ENCODE results near the gene SLC26A9. TPM values are rescaled to one million over a fixed set of nuclear protein-coding genes. Genes with fewer than 3 reads are reported as not detected.

Gene SLC26A9, protein sequence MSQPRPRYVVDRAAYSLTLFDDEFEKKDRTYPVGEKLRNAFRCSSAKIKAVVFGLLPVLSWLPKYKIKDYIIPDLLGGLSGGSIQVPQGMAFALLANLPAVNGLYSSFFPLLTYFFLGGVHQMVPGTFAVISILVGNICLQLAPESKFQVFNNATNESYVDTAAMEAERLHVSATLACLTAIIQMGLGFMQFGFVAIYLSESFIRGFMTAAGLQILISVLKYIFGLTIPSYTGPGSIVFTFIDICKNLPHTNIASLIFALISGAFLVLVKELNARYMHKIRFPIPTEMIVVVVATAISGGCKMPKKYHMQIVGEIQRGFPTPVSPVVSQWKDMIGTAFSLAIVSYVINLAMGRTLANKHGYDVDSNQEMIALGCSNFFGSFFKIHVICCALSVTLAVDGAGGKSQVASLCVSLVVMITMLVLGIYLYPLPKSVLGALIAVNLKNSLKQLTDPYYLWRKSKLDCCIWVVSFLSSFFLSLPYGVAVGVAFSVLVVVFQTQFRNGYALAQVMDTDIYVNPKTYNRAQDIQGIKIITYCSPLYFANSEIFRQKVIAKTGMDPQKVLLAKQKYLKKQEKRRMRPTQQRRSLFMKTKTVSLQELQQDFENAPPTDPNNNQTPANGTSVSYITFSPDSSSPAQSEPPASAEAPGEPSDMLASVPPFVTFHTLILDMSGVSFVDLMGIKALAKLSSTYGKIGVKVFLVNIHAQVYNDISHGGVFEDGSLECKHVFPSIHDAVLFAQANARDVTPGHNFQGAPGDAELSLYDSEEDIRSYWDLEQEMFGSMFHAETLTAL
- not detected in 2 replicates for total RNA-seq

DNA sequence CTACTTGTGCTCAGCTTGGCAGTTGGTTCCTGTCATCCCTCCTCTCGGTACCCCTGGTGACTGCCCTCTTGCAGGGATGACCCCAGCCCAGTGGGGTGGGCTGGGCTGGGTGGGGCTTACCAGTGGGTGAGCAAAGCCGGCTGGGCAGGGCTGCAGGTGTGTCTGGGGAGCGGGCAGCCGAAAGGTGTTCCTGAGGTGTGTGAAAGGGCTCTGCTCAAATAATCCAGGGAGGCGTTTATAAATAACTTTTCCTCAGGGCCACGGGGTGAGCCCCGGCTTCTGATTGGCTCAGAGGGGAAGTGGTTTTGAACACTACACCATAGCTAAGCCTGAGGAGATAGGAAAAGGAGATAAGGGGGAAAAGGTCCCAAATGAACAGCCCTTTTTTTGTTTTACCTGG is at the start of gene SLC26A9:
TSS of gene SLC26A9 (minus strand) at position 212 of the 400 bp plus-strand sequence. CDS start 7,636 bp downstream, outside the sequence.

Other genes with a start within 250 kb of the SLC26A9 start
- 73.2 and 96.1 TPM in 2 replicates for gene NUCKS1, start 193.3 kb downstream of the SLC26A9 start, total RNA-seq
- 5.1 and 6.6 TPM in 2 replicates for gene RAB29, start 168.0 kb downstream of the SLC26A9 start, total RNA-seq
- gene SLC41A1, start 130.3 kb downstream of the SLC26A9 start, total RNA-seq = 11.5 and 18.8 TPM in 2 replicates
- gene PM20D1, start 93.3 kb downstream of the SLC26A9 start, total RNA-seq = not detected in 2 replicates
- gene RAB7B, start 59.9 kb upstream of the SLC26A9 start, total RNA-seq = 6.2 and 6.3 TPM in 2 replicates
- gene CTSE, start 80.4 kb upstream of the SLC26A9 start, total RNA-seq = 0.18 TPM in 1 of 2 replicates, not detected in the other
- gene RHEX, start 109.7 kb upstream of the SLC26A9 start, total RNA-seq = not detected in 2 replicates
- gene AVPR1B, start 173.9 kb upstream of the SLC26A9 start, total RNA-seq = not detected in 2 replicates

Measured in myometrial cell (primary cell).